NCI-H345 (cell line): ENCODE results near the gene RRP8.

Experiments used
- DNase-seq: peaks from one replicate; lab custom pipeline; 2025; lab: John Stamatoyannopoulos, UW

The RRP8 gene

GRCh38 chr11:6568191-6568918, 35.1 kb downstream of the RRP8 start:
- no peak for DNase-seq

DNA sequence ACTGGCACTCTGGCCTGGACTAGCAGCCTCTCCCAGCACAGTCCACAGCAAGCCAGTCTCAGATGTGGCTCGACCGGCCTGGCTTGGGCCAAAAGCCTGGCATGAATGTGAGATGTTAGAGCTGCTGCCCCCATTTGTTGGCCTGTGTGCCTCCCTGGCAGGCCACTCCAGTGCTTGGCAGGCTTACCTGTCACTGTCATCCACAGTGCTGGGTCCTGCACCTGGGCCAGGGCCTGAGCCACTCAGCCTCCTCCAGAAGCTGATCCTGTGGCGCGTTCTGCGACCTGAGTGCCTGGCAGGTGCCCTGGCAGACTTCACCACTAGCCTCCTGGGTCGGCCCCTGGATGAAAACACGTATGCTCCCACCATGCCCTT, 36.1 kb downstream of the RRP8 start:
- no peak for DNase-seq

DNA sequence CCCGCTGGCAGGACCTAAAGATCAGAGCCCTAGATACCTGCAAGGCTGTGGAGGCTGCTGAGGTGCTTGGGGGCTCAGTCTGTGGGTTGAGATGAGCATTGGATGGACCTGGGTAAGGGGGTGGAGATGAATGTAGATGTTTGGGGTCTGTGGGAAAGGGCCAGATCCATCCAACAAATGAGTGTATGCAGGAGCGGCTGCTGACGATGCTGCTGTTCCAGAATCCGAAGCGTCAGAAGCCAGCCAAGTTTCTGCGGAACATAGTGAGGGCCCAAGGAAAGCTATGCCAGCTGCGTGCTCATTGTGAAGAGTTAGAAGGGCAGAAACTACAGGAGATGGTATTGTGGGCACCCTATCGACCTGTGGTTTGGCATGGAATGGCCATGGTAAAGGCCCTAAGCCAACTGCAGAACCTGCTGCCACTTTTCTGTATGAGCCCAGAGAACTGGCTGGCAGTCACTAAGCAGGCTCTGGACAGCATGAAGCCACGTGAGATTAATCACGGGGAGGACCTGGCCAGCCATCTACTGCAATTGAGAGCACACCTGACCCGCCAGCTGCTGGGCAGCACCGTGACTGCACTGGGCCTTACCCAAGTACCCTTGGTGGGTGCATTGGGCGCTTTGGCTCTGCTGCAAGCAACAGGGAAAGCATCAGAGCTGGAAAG, 36.6 kb downstream of the RRP8 start:
- no peak for DNase-seq

DNA sequence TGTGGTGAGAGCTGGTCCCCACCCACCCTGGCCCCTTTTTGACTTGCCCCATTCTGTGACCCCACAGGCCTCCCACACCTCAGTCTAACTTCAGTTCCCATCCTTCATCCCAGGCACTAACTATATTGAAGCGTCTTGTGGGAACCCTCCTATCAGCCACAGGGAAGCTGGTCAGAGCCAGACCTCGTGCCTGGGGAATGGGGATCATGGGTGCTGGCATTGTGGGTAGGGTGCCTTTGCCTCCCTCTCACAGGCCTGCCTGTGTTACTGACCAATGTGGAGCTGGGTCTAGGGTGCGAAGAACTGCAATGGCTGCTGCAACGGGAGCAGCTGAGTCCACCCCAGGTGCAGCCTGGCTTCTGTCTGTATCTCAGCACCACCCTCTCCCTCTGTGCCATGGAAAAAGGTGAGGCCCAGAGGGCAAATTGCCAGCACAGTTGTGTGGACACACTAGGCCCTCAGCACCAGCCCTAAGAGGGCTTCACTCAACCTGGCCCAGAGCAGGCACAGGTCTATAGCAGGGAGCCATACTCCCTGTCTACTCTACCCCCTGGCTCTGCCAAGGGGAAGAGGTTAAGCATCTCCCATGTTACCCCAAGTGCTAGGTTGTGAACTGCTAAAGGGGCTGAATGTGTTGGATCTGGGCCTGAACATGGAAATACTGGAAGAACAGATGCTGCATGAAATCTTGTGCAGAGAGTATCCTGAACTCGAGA, 37.3 kb downstream of the RRP8 start:
- no peak for DNase-seq

GRCh38 chr11:6565325-6565724, 38.1 kb downstream of the RRP8 start:
- no peak for DNase-seq

- DNase-seq = no peak
Observed at GRCh38 chr11:6563667-6564066, 39.7 kb downstream of the RRP8 start.

- DNase-seq = no peak
Observed at GRCh38 chr11:6563121-6563619, 40.2 kb downstream of the RRP8 start.

DNA sequence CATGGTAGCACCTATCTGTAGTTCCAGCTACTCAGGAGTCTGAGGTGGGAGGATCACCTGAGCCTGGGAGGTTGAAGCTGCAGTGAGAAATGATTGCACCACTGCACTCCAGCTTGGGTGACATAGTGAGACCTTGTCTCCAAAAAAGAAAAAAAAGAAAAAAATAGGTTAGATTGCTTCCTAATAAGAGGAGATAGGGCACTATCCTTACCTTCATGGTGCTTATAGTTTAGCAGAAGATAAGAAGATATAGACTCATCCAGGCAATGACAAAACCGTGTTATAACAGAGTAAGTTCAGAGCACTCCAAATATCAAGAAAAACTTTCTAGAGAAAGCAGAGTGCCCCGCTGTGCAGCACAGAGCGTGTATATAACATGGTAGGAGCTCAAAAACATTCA, 42.1 kb downstream of the RRP8 start:
- no peak for DNase-seq

- no peak for DNase-seq
Observed at GRCh38 chr11:6559369-6559768, 44.0 kb downstream of the RRP8 start.

DNA sequence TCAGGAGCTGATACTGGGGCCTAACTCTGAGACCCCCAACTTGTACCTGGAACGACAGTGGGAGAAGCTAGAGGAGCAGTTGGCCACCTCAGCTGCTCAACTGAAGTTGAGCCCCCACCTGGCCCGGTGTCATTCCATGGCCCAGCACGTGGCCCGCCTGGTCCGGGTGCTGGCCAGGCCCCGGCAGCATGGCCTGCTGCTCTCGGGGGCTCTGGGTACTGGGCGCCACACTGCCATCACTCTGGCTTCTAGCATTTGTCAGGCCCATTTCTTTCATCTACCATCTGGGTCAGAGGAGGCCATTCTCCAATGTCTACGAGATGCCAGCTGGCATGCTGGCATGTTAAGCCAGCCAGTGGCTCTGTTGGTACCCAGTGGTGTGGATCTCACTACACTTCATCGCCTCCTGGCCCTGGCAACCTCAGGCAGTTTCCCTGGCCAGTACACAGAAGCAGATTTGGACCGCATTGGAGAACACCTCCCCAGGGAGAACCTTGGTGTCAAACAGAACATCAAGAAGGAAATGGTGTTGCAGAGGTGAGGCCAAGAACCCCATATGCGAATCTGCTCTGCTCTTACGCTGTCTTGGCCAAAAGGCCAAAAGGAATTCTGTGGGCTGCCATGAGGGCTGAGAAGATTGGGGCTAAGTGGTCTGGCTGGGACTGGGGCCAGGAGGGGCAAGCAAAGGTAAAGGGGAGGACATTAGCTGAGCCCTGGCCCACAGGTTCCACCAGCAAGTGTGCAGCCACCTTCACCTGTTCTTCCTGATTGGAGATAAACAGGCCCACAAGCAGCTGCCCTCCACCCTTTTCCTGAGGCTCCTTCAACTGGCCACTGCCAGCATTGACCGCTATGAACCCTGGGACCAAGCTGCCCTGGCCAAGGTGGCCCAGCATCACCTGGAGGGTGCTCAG, 45.4 kb downstream of the RRP8 start:
- DNase-seq = no peak

GRCh38 chr11:6557063-6557462, 46.4 kb downstream of the RRP8 start:
- no peak for DNase-seq

DNA sequence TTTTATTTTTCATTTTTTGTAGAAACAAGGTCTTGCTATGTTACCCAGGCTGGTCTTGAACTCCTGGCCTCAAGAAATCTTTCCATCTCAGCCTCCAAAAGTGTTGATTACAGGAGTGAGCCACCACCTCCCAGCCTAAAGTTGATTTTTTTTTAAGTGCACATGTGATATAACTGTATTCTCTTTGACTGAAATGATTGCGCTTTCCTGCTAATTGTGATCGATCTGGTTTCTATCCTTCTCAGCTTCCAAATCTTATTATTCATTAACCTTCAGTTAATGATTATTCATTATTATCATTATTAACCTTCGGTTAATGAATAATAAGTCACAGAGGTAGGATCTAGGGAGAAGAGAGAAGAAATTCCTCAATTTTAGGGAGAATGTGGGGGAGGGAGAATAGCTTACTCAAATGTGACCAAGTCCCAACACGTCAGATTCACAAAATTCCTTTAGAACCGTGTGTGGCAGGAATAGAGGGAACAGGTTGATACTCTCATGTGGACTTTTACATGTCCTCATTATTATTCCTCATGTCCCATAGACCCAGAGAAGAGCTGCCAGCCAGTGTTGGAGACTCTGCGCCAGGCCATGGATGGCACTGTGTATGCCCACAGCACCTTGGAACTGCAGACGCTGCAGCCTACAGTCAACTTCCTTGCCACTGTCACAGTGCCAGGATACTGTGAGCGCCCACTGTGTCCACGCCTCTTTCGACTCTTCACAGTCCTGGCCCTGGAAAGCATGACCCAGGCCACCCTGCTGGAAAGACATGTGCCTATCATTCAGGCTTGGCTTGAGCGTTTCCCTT, 47.1 kb downstream of the RRP8 start:
- DNase-seq = no peak

DNA sequence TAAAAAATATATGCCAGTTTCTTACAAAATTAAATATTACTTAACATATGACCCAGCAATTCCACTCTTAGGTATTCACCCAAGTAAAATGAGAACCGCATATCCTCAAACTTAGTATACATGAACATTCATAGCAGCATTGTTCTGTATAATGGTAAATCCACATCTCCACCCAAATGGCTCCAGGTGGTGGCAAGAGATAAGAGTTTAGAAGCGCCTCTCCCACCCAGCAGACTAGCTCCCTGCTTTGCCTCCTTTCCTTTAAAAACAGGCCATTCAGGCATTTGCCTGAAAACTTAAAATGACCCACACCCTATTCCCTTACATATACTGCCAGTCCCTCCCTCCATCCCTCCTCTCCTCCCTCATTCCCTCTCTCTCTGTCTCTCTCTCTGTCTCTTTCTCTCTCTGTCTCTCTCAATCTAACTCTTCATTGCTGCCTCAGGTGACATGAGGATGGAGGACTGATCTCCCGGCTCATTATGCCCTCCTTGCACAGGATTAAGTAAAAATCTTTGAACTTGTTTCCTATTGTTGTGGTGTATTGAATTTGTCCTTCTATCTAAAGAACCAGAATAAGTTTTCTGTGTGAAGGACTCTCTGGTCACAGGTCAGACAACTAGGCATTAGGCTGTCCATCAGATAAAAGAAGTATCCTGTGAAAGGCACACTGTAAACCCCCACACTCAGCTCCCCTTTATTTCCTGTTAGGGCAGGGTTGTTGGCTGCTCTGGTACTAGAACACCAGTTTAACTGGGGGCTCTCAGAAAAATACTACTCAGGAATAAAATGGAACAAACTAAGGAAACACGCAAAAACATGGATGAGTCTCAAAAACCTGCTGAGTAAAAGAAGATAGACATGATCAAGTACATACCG, 48.3 kb downstream of the RRP8 start:
- no peak for DNase-seq

DNA sequence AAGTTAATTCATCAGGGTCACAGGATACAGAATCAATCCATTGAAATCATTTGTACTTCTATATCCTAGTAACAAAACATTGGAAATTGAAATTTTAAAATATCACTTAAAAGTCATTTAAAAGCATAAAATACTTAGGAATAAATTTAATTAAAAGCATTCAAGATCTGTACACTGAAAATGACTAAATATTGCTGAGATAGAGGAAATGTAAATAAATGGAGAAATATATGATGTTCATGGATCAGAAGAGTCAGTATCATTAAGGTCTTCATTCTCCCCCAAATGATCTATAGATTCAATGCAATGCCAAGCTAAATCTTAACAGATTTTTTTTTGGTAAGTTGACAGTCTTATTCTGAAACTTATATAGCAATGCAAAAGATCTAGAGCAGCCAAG, 49.8 kb downstream of the RRP8 start:
- no peak for DNase-seq

GRCh38 chr11:6548641-6549040, 54.8 kb downstream of the RRP8 start:
- DNase-seq = no peak

DNA sequence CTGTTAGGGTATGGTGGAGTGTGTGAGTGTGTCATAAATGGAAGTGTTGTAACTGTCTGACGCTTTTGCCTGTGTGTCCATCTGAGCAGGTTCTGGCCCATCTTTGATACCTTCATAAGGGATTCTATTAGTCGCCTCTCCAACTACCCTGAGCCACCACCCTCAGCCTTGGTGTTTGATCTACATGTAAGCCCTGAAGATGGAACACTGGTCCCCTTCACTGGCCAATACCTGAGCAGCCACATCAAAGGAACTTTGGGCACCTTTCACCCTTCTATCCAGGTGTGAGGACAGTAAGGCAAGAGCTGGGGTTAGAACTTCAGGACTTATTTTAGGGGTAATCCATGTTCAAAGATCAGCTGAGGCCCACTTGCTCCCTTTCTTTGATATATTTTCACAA, 55.3 kb downstream of the RRP8 start:
- no peak for DNase-seq

- no peak for DNase-seq
Observed at GRCh38 chr11:6547177-6547576, 56.2 kb downstream of the RRP8 start.

DNA sequence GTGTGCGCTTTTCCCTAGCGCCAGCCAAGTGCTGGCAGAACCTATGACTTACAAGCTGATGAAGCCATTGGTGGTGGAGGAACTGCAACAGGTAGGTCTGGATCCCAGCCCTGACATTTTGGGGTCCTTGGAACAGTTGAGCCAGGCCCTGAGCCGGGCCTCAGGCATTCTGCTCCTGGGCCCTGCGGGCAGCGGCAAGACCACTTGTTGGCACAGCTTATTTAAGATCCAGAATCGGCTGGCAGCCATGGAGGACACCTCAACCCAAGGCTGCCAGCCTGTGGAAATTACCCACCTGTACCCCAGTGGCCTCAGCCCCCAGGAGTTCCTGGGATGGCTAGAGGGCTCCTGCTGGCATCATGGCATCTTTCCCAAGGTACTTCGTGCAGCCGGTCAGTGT, 56.7 kb downstream of the RRP8 start:
- DNase-seq = no peak

DNA sequence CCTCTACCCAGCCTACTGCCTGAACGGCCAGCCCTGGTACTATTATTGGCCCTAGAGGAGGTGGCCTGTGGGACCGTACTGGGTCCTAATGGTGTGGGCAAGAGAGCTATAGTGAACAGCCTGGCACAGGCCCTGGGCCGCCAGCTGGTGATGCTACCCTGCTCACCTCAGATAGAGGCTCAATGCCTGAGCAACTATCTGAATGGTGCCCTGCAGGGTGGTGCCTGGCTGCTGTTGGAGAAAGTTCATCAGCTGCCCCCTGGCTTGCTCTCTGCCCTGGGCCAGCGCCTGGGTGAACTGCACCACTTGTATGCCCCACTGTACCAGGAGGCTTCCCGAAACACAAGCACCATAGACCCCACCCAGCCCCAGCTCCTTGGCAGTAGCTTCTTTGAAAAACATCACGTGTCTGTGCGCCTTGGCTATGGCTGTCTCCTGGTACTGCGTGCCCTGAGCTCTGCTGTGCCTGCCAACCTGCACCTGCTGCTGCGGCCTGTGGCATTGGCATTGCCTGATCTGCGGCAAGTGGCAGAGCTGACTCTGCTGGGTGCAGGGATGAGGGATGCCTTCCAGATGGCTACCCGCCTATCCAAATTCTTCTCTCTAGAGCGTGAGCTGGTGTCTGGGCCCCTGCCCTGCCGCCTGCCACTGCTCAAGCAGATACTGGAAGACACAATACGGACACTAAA, 57.4 kb downstream of the RRP8 start:
- no peak for DNase-seq
